SH-SY5Y (cell line): ENCODE data around the gene AOAH.
A peak's percentile ranks its signal among the peaks of the same experiment; 100 is the strongest.

Experiments
- GATA2 ChIP-seq: IDR thresholded peaks from 2 replicates; pipeline ENCODE4 v1.6.1; 2011; ENCODE audit warnings: mild to moderate bottlenecking, low read depth, low read length
- GATA3 ChIP-seq: IDR thresholded peaks from 2 replicates; pipeline ENCODE4 v1.6.1; 2011; ENCODE audit warnings: low read depth, mild to moderate bottlenecking, low read length, moderate library complexity

The AOAH gene

GRCh38 chr7:36564489-36564888 lies 159.8 kb downstream of the AOAH start:
- TF ChIP-seq GATA2 = peak; percentile 79
- peak; percentile 62; the same call in 1 of the 2 replicates for TF ChIP-seq GATA3

DNA sequence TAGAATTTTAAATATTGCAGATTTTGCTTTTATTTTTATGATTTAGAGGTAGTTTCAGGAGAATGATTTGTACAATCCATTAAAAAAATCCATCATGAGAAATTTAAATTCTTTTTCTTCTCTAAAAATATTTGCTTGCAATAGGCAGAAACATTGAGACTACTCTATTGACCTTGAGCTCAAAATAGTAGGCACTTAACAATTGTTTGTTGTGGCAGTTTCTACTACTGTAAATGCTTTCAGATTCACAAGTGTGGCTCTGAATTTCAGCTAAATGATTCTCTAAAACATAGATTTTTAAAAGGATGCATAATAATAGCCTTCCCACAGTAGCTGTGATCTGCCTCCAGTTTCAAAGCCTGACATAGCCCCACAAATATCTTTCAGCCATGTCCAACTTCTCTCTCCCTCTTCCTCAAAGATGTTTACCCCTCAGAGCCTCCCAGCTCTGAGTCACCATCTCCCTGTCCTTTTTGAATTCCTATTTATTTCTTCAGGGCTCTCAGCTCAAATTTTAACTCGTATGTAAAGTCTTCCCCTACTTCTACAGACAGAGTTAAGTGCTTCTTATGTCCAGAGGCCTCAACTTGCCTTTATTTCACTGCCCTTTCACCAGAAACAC lies 160.5 kb downstream of the AOAH start:
- TF ChIP-seq GATA3 (no peak), GATA2 (no peak)

DNA sequence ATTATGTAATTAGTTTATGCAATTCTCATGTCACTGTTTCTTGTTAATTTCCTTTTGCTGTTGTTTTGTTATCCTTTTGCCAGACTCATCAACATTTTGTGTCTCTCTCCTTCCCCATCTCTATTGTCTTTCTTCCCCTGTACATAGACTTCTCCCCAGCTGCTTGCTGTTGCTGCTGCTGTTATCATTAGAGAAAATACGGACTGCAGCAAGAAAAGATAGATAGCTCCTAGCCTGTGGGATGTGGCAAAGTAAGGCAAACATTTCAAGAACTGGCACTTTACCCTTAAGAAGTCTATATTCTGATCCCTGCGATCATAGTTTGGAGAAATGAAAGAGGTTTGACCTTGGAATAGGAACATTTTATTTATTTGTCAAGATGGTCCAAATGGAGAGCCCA lies 162.2 kb downstream of the AOAH start:
- TF ChIP-seq GATA2 = no peak
- TF ChIP-seq GATA3 = no peak

- TF ChIP-seq GATA2 (no peak), GATA3 (no peak)
Observed at GRCh38 chr7:36549029-36549428, 175.3 kb downstream of the AOAH start.

GRCh38 chr7:36547416-36547815 lies 176.9 kb downstream of the AOAH start:
- TF ChIP-seq GATA3 (no peak), GATA2 (no peak)

DNA sequence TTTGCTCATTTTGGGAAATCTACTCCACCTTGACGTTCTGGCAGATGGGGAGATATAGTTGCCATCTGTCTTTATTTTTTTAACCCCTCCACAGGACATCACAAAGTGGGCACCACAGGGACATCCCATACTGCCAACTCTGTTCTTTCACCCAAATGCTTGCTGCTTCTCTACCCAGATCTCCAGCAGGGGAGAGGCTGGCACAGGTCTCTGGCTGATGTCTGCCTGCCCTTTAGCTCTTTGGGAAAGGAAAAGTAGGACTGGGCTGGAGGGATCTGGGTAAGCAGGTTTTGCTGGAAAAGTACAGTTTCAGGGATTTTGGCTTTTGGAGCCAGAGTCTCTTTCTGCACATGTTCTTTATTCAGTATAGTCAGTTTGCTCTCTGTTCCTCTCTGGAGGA lies 178.0 kb downstream of the AOAH start:
- TF ChIP-seq GATA2 = peak; percentile 26; the same call in 1 of the 2 replicates
- TF ChIP-seq GATA3 = no peak

- TF ChIP-seq GATA2 (no peak), GATA3 (no peak)
Observed at GRCh38 chr7:36545291-36545690, 179.0 kb downstream of the AOAH start.

DNA sequence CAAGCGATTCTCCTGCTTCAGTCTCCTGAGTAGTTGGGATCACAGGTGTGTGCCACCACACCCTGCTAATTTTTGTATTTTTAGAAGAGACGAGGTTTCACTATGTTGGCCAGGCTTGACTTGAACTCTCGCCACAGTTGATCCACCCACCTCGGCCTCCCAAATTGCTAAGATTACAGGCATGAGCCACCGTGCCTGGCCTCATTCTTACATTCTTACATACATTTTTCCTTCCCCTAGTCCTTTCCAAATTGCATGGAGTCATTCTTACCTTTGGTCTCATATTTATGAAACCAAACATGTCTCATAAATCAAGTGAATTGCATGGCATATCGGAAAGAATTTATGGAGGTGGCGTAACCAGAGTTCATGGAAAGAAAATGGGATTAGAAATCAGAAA lies 186.2 kb downstream of the AOAH start:
- TF ChIP-seq GATA3 = no peak
- TF ChIP-seq GATA2 = no peak

DNA sequence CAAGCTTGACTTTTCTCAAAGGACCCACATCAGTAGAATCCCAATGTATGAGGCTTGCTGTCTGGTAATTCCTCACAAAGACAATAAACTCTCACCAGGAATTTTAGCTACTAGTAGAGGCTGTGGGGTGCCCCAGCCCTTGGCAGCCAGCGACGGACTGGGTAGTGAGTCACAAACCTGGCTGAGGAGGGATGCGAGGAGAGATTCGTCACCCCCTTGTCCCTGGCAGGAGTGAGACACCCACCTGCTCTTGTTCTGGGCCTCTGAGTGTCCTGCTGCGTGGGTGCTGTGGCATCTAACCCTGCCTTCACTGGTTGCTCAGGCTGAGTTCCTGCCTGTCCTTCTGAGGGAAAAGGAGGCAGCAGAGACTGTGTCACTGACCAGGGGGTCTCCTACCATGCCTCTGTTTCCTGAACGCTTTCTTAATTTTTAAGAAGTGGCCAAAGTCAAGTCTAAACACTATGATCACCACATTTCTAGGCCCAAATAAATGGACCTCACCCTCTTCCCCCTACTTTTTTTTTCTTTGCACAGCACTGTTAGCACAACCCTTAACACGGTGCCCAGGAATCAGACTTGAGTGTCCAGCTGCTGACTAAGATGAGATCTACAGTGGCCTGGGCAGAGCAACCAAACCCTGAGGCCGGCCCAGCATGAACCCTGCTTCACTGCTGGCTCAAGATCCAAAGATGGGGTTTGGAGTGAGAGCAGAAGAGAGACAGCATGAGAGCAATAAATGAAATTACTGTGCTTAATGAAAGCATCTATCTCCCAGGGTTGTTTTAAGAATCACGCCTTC lies 188.2 kb downstream of the AOAH start:
- TF ChIP-seq GATA2 = no peak
- no peak for TF ChIP-seq GATA3

DNA sequence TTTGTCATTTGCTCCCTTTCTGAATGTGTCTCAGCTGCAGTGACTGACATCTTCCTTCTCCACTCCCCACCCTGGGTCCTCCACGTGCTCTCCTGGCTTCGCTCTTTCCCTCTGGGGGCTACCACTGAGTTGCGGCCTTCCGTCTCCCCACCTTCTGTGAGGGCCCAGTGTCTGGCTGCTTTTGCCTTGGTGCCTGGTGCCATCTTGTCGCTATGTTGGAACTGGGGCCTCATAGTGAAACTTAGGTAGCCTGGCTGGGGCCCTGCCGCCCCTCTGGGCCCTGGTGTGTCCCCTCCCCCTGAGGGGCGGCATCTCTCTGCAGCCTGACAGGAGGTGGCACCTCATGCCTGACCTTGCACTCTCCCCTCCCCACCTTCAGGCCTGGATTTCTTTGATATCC lies 190.6 kb downstream of the AOAH start:
- TF ChIP-seq GATA2 = no peak
- TF ChIP-seq GATA3 = no peak

DNA sequence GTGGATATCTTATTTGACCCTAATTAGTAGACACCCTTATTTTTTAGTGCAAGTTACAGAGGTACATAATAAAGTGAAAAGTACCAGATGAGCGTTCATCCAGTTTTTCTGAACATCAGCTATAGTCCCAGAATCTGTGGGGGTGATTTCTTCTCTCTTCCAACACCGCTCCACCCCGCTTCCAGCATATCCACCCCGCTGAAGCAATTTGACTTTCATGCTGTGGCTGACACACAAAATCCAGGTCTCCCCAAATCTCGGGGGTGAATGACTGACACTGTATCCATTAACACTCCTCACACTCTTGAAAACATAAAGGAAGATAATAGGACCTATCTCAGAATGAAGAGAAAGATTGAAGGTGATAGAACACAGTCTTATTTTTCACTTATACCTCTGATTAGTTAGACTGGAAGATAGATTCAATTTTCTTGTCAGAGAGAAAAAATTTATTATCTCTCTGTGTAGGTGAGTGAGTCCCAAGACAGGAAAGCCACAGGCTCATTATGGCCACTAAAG lies 191.3 kb downstream of the AOAH start:
- TF ChIP-seq GATA3 (no peak), GATA2 (no peak)

DNA sequence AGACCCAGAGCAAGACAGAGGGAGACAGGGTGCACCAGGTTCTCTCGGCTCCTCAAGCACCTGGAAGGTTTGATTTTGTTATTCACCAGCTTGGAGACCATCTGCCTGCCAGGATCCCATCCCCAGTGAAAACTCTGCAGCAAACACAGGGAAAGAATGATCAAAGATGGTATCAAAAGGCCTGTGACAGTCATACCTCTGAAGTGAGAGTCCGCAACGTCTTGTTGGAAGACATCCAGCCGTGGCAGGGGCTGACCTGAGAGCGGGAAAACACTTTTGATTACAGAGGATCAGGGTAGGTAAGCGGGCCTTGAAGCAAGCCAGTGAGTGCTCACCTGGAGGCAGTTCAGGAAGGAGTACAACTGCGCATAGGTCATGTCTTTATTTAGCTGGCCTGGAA lies 192.3 kb downstream of the AOAH start:
- no peak for TF ChIP-seq GATA2
- no peak for TF ChIP-seq GATA3

DNA sequence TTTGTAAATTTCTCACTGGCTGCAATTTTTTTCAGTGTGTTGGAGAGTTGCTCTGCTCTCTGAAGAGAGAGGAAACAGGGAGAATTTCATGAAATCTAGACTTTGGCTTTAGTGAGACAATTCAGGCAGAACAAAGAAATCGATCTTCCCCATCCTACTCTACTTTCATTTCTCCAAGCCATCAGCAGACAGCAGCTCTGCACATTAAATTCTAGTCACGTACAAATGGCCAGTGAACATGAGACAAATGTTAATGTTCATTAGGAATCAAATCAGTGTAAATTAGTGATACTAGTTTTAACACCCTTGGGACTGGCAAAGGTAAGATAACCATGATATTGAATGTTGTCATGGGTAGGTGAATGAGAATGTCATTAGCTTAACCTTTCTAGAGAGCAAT lies 193.8 kb downstream of the AOAH start:
- no peak for TF ChIP-seq GATA3
- no peak for TF ChIP-seq GATA2

DNA sequence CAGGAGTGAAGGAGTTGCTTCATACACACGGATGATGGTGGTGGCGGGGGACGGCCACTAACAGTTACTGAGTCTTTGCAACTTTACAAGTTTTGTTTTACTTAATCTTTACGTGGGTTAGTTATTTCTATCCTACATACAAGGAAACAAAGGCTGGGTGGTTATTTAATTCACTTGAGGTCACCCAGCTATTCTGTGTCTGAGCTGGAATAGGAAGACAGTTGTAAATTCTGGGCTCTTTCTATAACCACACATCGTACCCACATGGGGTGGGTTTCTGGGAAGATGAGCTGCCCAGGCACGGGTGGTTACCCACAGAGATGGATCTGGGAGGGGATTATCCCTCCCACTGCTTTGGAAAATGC lies 196.8 kb downstream of the AOAH start:
- no peak for TF ChIP-seq GATA3
- TF ChIP-seq GATA2 = no peak
